SK-N-SH treated with all-trans-retinoic acid at 6 μM for 48 hours (cell line): Measurements from ENCODE around the gene FARP1.

Experiments
- ATAC-seq: fragments of 200-7000 bp; cut with Tn5 transposase; 3 replicates; pipeline ENCODE4 v1.9.1; 2020; ENCODE audit warnings: mild to moderate bottlenecking, moderate library complexity
- ARNTL ChIP-seq: fragments of 450-650 bp; formaldehyde crosslinking; IDR thresholded peaks from 2 replicates; pipeline ENCODE4 v1.5.0; 2020; ENCODE audit warnings: low read depth, mild to moderate bottlenecking, moderate library complexity, borderline replicate concordance
- BACH2 ChIP-seq: fragments of 250-450 bp; sonication (Bioruptor Pico); IDR thresholded peaks from 2 replicates; pipeline ENCODE4 v1.9.0; 2021; ENCODE audit warnings: mild to moderate bottlenecking, borderline replicate concordance
- CREB5 ChIP-seq: fragments of 250-450 bp; sonication (Bioruptor Pico); IDR thresholded peaks from 2 replicates; pipeline ENCODE4 v1.5.1; 2020; ENCODE audit warnings: low read depth, mild to moderate bottlenecking, moderate library complexity
- CSDC2 ChIP-seq: fragments of 250-450 bp; sonication (Bioruptor Pico); IDR thresholded peaks from 2 replicates; pipeline ENCODE4 v1.5.0; 2020; ENCODE audit warnings: mild to moderate bottlenecking, moderate library complexity
- CSRNP3 ChIP-seq: fragments of 250-450 bp; sonication (Bioruptor Pico); IDR thresholded peaks from 2 replicates; pipeline ENCODE4 v1.5.1; 2021; ENCODE audit warnings: mild to moderate bottlenecking, moderate library complexity
- ESRRG ChIP-seq: fragments of 250-450 bp; sonication (Bioruptor Pico); IDR thresholded peaks from 2 replicates; pipeline ENCODE4 v1.6.1; 2021; ENCODE audit warnings: mild to moderate bottlenecking
- GLIS3 ChIP-seq: fragments of 250-450 bp; sonication (Bioruptor Pico); IDR thresholded peaks from 2 replicates; pipeline ENCODE4 v1.5.0; 2020; ENCODE audit warnings: mild to moderate bottlenecking, moderate library complexity
- ISL1 ChIP-seq: fragments of 250-450 bp; sonication (Bioruptor Pico); IDR thresholded peaks from 2 replicates; pipeline ENCODE4 v2.1.2; 2022; ENCODE audit warnings: mild to moderate bottlenecking, moderate library complexity
- PATZ1 ChIP-seq: fragments of 250-450 bp; sonication (Bioruptor Pico); IDR thresholded peaks from 2 replicates; pipeline ENCODE4 v1.8.0; 2020; ENCODE audit warnings: mild to moderate bottlenecking, moderate library complexity, borderline replicate concordance
- POU6F1 ChIP-seq: fragments of 250-450 bp; sonication (Bioruptor Pico); IDR thresholded peaks from 2 replicates; pipeline ENCODE4 v1.8.0; 2021; ENCODE audit warnings: low read depth, mild to moderate bottlenecking, moderate library complexity, borderline replicate concordance
- PPARA ChIP-seq: fragments of 250-450 bp; sonication (Bioruptor Pico); IDR thresholded peaks from 2 replicates; pipeline ENCODE4 v1.5.0; 2020; ENCODE audit warnings: mild to moderate bottlenecking, borderline replicate concordance
- RARB ChIP-seq: fragments of 250-450 bp; sonication (Bioruptor Pico); IDR thresholded peaks from 2 replicates; pipeline ENCODE4 v1.8.0; 2021; ENCODE audit warnings: mild to moderate bottlenecking, moderate library complexity
- SNAI2 ChIP-seq: fragments of 250-450 bp; sonication (Bioruptor Pico); IDR thresholded peaks from 2 replicates; pipeline ENCODE4 v1.5.0; 2020; ENCODE audit warnings: mild to moderate bottlenecking, moderate library complexity
- TCF4 ChIP-seq: fragments of 250-450 bp; sonication (Bioruptor Pico); IDR thresholded peaks from 2 replicates; pipeline ENCODE4 v1.8.0; 2021; ENCODE audit warnings: mild to moderate bottlenecking, moderate library complexity, borderline replicate concordance
- TOX ChIP-seq: fragments of 250-450 bp; sonication (Bioruptor Pico); IDR thresholded peaks from 2 replicates; pipeline ENCODE4 v1.8.0; 2021; ENCODE audit warnings: mild to moderate bottlenecking, moderate library complexity, borderline replicate concordance
- TSHZ2 ChIP-seq: fragments of 250-450 bp; sonication (Bioruptor Pico); IDR thresholded peaks from 2 replicates; pipeline ENCODE4 v1.5.0; 2020; ENCODE audit warnings: mild to moderate bottlenecking, moderate library complexity
- ZC3H10 ChIP-seq: fragments of 250-450 bp; sonication (Bioruptor Pico); IDR thresholded peaks from 2 replicates; pipeline ENCODE4 v1.5.1; 2021; ENCODE audit warnings: mild to moderate bottlenecking, moderate library complexity
- ZFP3 ChIP-seq: fragments of 250-450 bp; sonication (Bioruptor Pico); IDR thresholded peaks from 2 replicates; pipeline ENCODE4 v1.5.0; 2020; ENCODE audit warnings: mild to moderate bottlenecking, moderate library complexity
- ZFP30 ChIP-seq: fragments of 450-650 bp; formaldehyde crosslinking; IDR thresholded peaks from 2 replicates; pipeline ENCODE4 v1.5.0; 2022; ENCODE audit warnings: mild to moderate bottlenecking, moderate library complexity
- ZNF565 ChIP-seq: fragments of 450-650 bp; formaldehyde crosslinking; conservative IDR thresholded peaks from 2 replicates; pipeline ENCODE4 v1.5.0; 2020; ENCODE audit warnings: low read depth, mild to moderate bottlenecking, moderate library complexity
- ZNF70 ChIP-seq: fragments of 450-650 bp; formaldehyde crosslinking; IDR thresholded peaks from 2 replicates; pipeline ENCODE4 v1.5.0; 2020; ENCODE audit warnings: mild to moderate bottlenecking, moderate library complexity
- ZNF8 ChIP-seq: fragments of 450-650 bp; formaldehyde crosslinking; IDR thresholded peaks from 2 replicates; pipeline ENCODE4 v1.5.0; 2020; ENCODE audit warnings: mild to moderate bottlenecking, moderate library complexity

Gene FARP1

GRCh38 chr13:98353750-98354149, 210.9 kb downstream of the FARP1 start (continued):
- TF ChIP-seq PATZ1 (CRISPR knock-in tag) (no peak), CSDC2 (CRISPR knock-in tag) (no peak)

- TF ChIP-seq PPARA (CRISPR knock-in tag) (no peak), GLIS3 (CRISPR knock-in tag) (no peak), RARB (CRISPR knock-in tag) (no peak), TCF4 (CRISPR knock-in tag) (no peak), POU6F1 (CRISPR knock-in tag) (no peak), TOX (CRISPR knock-in tag) (no peak), ARNTL (CRISPR knock-in tag) (no peak), ZC3H10 (CRISPR knock-in tag) (no peak), ZFP3 (CRISPR knock-in tag) (no peak), ZFP30 (CRISPR knock-in tag) (no peak), ESRRG (CRISPR knock-in tag) (no peak), SNAI2 (no peak), ZNF8 (CRISPR knock-in tag) (no peak), BACH2 (CRISPR knock-in tag) (no peak), CSRNP3 (CRISPR knock-in tag) (no peak), ISL1 (CRISPR knock-in tag) (no peak), ZNF565 (CRISPR knock-in tag) (no peak), TSHZ2 (no peak)
- no peak for ATAC-seq
These were observed 216.0 kb downstream of the FARP1 start for GRCh38 chr13:98358937-98359336.

GRCh38 chr13:98360545-98360944, 217.7 kb downstream of the FARP1 start:
- ATAC-seq = no peak
- no peak for TF ChIP-seq PPARA (CRISPR knock-in tag)
- TF ChIP-seq TOX (CRISPR knock-in tag) = no peak
- TF ChIP-seq RARB (CRISPR knock-in tag) = no peak
- TF ChIP-seq SNAI2 = no peak
- no peak for TF ChIP-seq ZFP3 (CRISPR knock-in tag)
- no peak for TF ChIP-seq CSRNP3 (CRISPR knock-in tag)
- no peak for TF ChIP-seq CREB5 (CRISPR knock-in tag)
- TF ChIP-seq ISL1 (CRISPR knock-in tag) = no peak
- TF ChIP-seq TCF4 (CRISPR knock-in tag) = no peak
- no peak for TF ChIP-seq TSHZ2
- no peak for TF ChIP-seq ZNF70 (CRISPR knock-in tag)
- no peak for TF ChIP-seq BACH2 (CRISPR knock-in tag)
- TF ChIP-seq ZNF8 (CRISPR knock-in tag) = no peak
- no peak for TF ChIP-seq CSDC2 (CRISPR knock-in tag)
- TF ChIP-seq PATZ1 (CRISPR knock-in tag) = no peak
